ENCODE results near the gene CD58. TPM values are rescaled to one million over a fixed set of nuclear protein-coding genes. Genes with fewer than 3 reads are reported as not detected.
"Not testable (repeated sequence)": the region's sequence is repeated elsewhere in the genome, so short reads cannot be mapped to it uniquely, and the experiment has no call there.

CD58 gene, protein sequence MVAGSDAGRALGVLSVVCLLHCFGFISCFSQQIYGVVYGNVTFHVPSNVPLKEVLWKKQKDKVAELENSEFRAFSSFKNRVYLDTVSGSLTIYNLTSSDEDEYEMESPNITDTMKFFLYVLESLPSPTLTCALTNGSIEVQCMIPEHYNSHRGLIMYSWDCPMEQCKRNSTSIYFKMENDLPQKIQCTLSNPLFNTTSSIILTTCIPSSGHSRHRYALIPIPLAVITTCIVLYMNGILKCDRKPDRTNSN
- total RNA-seq: 35.3 and 37.8 TPM in 2 replicates

DNA sequence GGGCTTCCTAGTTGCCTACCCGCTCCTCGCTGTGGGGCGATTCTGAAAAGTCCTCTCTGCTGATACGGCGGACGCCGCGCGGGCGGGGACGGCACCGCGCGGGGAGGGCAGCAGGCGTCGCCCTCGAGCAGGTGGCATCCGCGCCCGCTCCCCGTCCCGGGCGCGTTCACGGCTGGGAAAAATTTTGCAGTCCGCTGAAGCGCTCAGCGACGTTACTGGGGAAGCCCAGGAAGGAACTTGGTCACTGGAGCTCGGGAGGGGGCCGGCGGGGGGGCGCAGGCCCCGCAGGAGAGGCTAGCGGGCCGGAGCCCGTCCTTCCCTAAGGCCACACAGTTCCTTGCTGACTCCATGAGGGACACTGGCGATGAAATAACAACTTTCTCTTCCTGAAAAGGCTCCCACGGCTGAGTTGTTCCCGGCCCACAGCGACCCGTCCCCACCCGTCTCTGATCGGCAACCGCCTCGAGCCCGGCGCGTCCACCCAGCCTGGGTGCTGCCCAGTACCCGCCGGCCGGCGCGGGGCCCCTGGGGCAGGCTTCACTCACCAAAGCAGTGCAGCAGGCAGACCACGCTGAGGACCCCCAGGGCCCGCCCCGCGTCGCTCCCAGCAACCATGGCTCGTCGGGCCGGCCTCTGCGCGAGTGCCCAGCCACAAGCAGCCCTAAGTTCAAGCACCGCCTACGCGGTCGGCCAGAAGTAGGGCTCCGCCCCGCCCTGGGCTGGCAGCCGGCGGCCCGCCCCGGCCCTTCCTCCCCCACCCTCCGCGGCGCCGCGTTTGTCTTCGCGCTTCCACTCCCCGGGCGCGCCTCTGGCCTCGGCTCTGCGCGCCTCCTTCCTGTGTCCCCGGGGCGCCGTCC, at the start of gene CD58:
Gene CD58 (minus strand): TSS at position 669 of the 857 bp plus-strand sequence. CDS start 54 bp downstream, at position 615.
- Mint-ChIP-seq H3K36me3 (ENCODE audit: low read depth) (peaks cover 25% of the 10 kb centered on the region), H3K4me3 (peak within 1 kb of the TSS; percentile 90), H3K4me1 (ENCODE audit: low read depth) (peaks cover 74% of the 10 kb centered on the region), H3K27me3 (ENCODE audit: insufficient read depth) (no peaks in the 10 kb centered on the region), H3K27ac (peak within 1 kb of the TSS; percentile 90), H3K9me3 (no peaks in the 10 kb centered on the region)
- DNase-seq (ENCODE audit: low spot score): peak; percentile 81
- intact Hi-C loops (cut with micrococcal nuclease): loop anchor here (1.0 to 5.0 kb wide), 12 partner anchors 14 to 1092 kb away; partner anchors contain the start of genes ATP1A1, CD101 and TTF2

DNA sequence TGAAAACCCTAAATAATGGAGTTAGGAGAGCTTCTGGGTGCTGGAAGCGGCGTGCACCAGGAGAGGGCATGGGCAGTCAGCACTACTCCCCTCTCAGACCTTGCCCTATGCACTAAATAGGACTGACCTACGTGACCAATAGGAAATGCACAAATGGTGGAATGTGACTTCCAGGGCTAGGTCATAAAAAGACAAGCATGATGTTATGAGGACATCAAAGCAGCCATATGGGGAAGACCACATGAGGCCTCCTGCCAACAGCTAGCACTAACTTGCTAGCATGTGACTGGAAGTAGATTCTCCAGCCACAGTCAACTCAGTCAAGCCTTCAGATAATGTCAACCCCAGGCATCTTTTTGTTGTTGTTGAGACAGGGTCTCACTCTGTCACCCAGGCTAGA, 49.6 kb upstream of the CD58 start:
- H3K27me3 Mint-ChIP-seq (ENCODE audit: insufficient read depth); H3K27ac Mint-ChIP-seq; H3K36me3 Mint-ChIP-seq (ENCODE audit: low read depth); intact Hi-C loops (cut with micrococcal nuclease); H3K4me1 Mint-ChIP-seq (ENCODE audit: low read depth); H3K4me3 Mint-ChIP-seq; DNase-seq (ENCODE audit: low spot score); H3K9me3 Mint-ChIP-seq: not testable (repeated sequence)

DNA sequence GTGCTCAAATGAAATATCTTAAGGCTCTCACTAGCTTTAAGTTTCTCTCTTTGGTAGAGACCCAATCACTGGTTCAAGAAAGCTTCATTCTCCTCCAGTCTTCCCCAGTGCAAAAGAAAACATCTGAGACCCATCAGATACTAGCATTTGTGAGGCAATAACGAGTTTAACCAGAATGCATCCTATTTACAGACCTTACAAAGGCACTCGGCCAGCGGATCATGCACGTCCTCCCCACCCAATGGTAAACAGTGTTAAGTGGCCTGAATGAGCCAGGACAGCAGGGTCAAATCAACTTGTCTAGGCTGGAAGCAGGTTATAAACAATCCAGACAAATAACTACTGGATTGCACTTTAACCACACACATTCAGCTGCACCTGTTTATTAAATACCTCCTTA, 48.3 kb upstream of the CD58 start:
- H3K27ac Mint-ChIP-seq; DNase-seq (ENCODE audit: low spot score); H3K36me3 Mint-ChIP-seq (ENCODE audit: low read depth); intact Hi-C loops (cut with micrococcal nuclease); H3K27me3 Mint-ChIP-seq (ENCODE audit: insufficient read depth); H3K4me1 Mint-ChIP-seq (ENCODE audit: low read depth); H3K4me3 Mint-ChIP-seq; H3K9me3 Mint-ChIP-seq: not testable (repeated sequence)

DNA sequence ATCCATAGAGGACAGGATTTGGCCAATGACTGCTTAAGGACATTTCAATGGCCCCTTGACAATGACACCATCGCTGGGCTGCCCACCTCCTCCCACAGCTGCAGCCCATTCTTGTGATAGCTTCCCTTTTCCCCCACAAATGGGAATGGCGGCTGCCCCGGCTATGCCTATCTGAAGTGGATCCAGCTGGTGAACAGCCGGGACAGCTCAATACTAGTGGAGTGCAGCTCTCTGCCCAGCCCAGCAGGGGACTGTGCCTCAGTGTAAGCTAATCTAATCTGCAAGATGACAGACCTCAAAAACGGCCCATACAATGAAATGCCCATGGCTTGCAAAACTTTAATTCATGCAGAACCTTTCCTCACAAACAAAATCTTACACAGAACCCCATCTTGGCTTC, 47.0 kb upstream of the CD58 start:
- DNase-seq (ENCODE audit: low spot score); H3K4me3 Mint-ChIP-seq; intact Hi-C loops (cut with micrococcal nuclease); H3K36me3 Mint-ChIP-seq (ENCODE audit: low read depth); H3K4me1 Mint-ChIP-seq (ENCODE audit: low read depth); H3K9me3 Mint-ChIP-seq; H3K27ac Mint-ChIP-seq; H3K27me3 Mint-ChIP-seq (ENCODE audit: insufficient read depth): not testable (repeated sequence)

DNA sequence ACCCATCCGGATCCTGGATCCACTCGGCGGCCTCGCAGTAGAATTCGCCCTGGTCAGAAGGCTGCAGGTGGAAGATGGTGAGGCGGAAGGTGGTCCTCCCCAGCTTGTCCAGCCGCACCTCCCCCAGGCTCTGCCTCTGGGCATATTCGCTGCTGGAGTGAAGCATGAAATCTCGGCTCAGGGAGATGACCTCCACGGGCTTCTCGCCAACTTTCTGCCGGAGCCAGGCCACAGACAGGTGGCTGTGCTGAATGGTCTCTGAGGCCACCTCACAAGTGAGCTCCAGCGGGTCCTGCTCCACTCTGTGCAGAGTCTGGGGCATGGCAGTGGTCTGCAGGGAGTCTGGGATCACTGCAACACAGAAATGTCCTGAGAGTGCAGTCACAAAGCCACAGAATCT, 43.0 kb upstream of the CD58 start:
- H3K27ac Mint-ChIP-seq; intact Hi-C loops (cut with micrococcal nuclease); H3K36me3 Mint-ChIP-seq (ENCODE audit: low read depth); DNase-seq (ENCODE audit: low spot score); H3K4me3 Mint-ChIP-seq; H3K27me3 Mint-ChIP-seq (ENCODE audit: insufficient read depth); H3K9me3 Mint-ChIP-seq: not testable (repeated sequence)
- H3K4me1 Mint-ChIP-seq (ENCODE audit: low read depth): peaks cover 12% of the 10 kb centered on the region

DNA sequence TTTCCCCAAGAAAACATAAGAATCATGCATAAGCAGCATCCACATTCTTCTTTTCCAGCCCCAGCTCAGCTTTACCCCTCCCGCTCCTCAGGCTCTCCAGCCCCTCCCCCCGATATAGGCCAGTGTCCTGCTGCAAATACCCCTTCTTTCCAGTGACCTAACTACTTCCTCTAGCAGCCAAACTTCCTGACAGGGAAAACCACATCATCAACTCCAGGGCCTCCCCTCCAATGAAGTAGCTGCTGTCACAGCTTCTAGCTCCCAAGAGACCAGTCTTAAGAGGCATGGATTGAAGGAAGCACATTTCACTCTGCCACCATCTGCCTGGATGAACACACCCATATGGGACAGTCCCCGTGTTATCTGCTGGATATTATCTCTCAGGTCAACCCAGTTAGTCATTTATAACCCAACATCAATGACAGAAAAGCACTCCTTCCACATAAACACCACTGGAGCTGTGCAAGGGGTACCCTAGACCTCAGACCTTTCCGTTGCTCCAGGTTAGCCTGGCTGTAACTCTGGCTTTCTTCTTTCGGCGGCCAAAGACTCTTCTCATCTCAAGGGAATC, 39.1 kb upstream of the CD58 start:
- H3K27me3 Mint-ChIP-seq (ENCODE audit: insufficient read depth); intact Hi-C loops (cut with micrococcal nuclease); DNase-seq (ENCODE audit: low spot score); H3K9me3 Mint-ChIP-seq; H3K4me3 Mint-ChIP-seq; H3K36me3 Mint-ChIP-seq (ENCODE audit: low read depth); H3K27ac Mint-ChIP-seq: not testable (repeated sequence)
- H3K4me1 Mint-ChIP-seq (ENCODE audit: low read depth): peaks cover 19% of the 10 kb centered on the region

DNA sequence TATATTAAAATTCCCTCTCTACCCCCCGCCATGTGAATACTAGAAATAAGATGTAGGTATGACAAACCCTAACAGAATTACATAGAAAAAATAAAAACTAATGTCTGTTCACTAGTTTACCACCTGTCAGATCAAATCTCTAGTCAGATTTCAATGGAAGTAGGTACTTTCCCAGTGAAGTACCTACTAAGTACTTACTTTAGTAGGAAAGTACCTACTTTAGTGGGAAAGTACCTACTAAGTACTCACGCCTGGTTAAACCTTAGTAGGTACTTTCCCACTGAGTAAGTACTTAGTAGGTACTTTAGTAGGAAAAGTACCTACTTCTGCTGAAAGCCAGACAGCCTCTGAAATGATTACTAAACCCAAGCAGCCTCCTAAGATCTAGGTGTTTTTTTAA, 38.0 kb upstream of the CD58 start:
- intact Hi-C loops (cut with micrococcal nuclease); H3K9me3 Mint-ChIP-seq; H3K36me3 Mint-ChIP-seq (ENCODE audit: low read depth); H3K27me3 Mint-ChIP-seq (ENCODE audit: insufficient read depth); H3K4me3 Mint-ChIP-seq; DNase-seq (ENCODE audit: low spot score): not testable (repeated sequence)
- Mint-ChIP-seq H3K27ac (peak overlapping the region; percentile 66), H3K4me1 (ENCODE audit: low read depth) (peaks cover 19% of the 10 kb centered on the region)

DNA sequence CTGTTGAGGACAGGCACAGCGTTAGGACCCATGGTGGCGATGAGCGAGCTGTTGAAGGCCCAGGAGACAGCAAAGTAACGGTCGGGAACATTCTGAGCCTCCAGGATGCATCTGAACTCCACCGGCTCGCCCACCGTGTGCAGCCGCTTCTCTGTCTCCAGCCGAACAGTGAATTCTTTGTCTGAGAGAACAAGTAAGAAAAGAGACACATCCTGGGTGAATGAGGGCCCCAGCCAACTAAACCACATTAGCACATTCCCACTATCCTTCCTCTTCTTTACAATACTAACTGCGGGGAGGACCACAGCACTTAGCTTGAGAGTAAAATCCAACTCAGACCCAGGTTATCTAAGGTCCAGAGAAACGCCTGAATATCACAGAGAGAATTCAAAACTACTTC, 37.3 kb upstream of the CD58 start:
- H3K27ac Mint-ChIP-seq; intact Hi-C loops (cut with micrococcal nuclease); H3K27me3 Mint-ChIP-seq (ENCODE audit: insufficient read depth); H3K36me3 Mint-ChIP-seq (ENCODE audit: low read depth); H3K4me3 Mint-ChIP-seq; DNase-seq (ENCODE audit: low spot score); H3K9me3 Mint-ChIP-seq: not testable (repeated sequence)
- H3K4me1 Mint-ChIP-seq (ENCODE audit: low read depth): peaks cover 19% of the 10 kb centered on the region

DNA sequence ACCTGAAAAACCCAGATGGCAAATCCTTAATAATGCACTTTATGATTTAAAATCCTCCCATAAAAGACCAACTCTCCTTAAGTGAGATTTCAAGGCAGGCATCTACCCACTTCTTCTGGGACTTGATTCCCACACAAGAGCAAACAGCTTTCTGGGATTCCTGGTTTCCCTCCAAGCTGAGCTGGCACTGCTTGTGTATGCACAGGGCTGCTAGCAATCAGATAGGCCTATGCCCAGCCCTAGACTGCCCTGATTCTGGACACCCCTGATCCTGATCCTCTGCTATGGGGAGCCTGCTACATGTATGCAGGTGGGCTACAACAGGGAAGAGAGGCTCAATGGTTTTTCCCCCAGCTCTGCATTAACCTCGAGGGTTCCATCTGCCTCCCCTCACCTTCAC, 36.6 kb upstream of the CD58 start:
- H3K27me3 Mint-ChIP-seq (ENCODE audit: insufficient read depth); DNase-seq (ENCODE audit: low spot score); H3K27ac Mint-ChIP-seq; H3K9me3 Mint-ChIP-seq; intact Hi-C loops (cut with micrococcal nuclease); H3K36me3 Mint-ChIP-seq (ENCODE audit: low read depth); H3K4me3 Mint-ChIP-seq: not testable (repeated sequence)
- H3K4me1 Mint-ChIP-seq (ENCODE audit: low read depth): peaks cover 19% of the 10 kb centered on the region

DNA sequence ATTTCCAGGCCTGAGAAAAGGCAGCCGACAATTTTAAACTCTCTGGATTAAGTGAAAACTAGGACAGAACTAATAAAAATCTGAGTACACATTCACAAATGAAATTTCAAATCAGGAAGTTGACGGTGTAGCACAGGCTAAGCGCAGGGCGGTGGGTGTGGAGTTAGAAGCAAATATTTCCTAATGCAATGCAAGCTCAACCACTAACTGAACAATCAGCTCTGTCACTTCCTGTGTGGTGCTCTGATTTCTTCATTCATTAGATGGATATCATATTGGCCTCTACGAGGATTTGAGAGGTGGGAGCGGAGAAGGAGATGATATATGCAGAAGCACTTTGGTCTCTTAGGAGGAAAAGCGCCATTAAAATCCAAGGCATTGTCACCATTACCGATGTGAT, 35.2 kb upstream of the CD58 start:
- H3K36me3 Mint-ChIP-seq (ENCODE audit: low read depth); DNase-seq (ENCODE audit: low spot score); H3K9me3 Mint-ChIP-seq; intact Hi-C loops (cut with micrococcal nuclease); H3K4me3 Mint-ChIP-seq; H3K27me3 Mint-ChIP-seq (ENCODE audit: insufficient read depth); H3K27ac Mint-ChIP-seq: not testable (repeated sequence)
- peaks cover 19% of the 10 kb centered on the region for H3K4me1 Mint-ChIP-seq (ENCODE audit: low read depth)

DNA sequence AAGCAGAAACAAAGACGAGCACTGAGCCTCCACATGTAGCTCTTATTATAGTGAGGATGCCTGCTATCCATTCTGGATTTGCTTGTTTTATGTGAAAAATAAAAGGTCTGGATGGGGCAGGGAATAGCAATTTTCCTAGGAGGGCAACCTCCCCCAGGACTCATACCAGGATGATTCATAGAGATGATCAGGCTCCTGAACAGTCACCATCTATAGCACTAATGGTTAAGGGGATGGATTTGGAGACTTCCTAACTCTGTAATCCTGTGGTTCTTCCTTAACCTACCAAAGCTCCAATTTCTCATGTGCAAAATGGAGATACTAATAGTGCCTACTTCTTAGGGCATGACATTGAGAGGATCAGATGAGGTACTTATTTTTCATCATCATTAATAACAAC, 34.5 kb upstream of the CD58 start:
- Mint-ChIP-seq H3K27me3 (ENCODE audit: insufficient read depth) (no peaks in the 10 kb centered on the region), H3K36me3 (ENCODE audit: low read depth) (no peaks in the 10 kb centered on the region), H3K4me3 (no peak overlapping the region), H3K4me1 (ENCODE audit: low read depth) (peaks cover 19% of the 10 kb centered on the region), H3K9me3 (no peaks in the 10 kb centered on the region), H3K27ac (no peak overlapping the region)
- intact Hi-C loops (cut with micrococcal nuclease): no loop called here
- no peak for DNase-seq (ENCODE audit: low spot score)

DNA sequence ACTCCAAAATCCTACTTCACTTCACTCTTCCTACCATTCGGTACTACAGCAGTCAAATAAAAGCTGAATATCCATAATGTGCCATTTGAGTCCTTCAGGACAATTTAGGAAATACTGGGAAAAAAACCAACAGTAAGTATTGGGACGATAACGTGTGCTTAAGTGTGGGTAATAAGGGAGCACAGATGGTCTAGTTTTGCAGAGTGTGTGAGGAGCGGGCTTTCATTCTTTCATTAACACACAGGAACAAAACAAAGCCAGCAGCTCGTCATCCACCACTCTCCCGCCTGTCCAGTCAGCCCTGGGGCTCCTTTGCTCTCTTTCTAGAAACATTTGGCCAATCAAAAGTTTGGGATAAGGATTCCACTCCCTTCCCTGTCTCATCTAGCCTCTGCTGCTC, 33.6 kb upstream of the CD58 start:
- H3K27ac Mint-ChIP-seq; H3K4me1 Mint-ChIP-seq (ENCODE audit: low read depth); H3K27me3 Mint-ChIP-seq (ENCODE audit: insufficient read depth); H3K36me3 Mint-ChIP-seq (ENCODE audit: low read depth); intact Hi-C loops (cut with micrococcal nuclease); H3K9me3 Mint-ChIP-seq; H3K4me3 Mint-ChIP-seq; DNase-seq (ENCODE audit: low spot score): not testable (repeated sequence)

DNA sequence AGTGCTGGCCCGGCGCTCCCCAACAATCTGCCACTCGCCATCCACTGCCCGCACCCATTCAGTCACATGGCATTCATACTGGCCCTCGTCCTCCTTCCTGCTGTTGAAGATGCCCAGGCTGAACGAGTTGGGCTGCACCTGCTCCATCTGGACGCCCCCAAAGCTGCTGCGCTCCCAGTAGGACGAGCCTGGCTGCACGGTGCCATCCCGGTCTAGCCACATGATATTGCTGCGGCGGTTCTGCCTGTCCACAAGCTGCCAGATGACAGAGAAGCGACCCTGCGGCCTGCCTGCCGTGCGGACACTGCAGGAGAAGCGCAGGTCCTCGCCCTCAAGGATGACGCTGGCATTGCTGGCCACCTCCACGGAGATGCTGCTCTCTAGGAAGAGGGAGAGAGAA, 32.8 kb upstream of the CD58 start:
- H3K4me1 Mint-ChIP-seq (ENCODE audit: low read depth); H3K4me3 Mint-ChIP-seq; intact Hi-C loops (cut with micrococcal nuclease): not testable (repeated sequence)

More for the DNA sequence above, 32.8 kb upstream of the CD58 start:
- DNase-seq (ENCODE audit: low spot score); H3K36me3 Mint-ChIP-seq (ENCODE audit: low read depth); H3K27ac Mint-ChIP-seq; H3K27me3 Mint-ChIP-seq (ENCODE audit: insufficient read depth); H3K9me3 Mint-ChIP-seq: not testable (repeated sequence)
